Fibroblast of pulmonary artery (primary cell): ENCODE measurements around the gene ELAC2.
A peak's percentile ranks its signal among the peaks of the same experiment; 100 is the strongest.

Source experiments
- DNase-seq: peaks from one replicate; pipeline ENCODE4 v3.0.0-alpha.2; 2010; ENCODE audit warnings: low read depth
- H3K4me3 ChIP-seq: replicated peaks from 2 replicates; pipeline ENCODE4 v1.5.1; 2011; ENCODE audit warnings: low read depth, mild to moderate bottlenecking, control low read depth, low read length, moderate library complexity
- CTCF ChIP-seq: IDR thresholded peaks from 2 replicates; pipeline ENCODE4 v1.5.1; 2011; ENCODE audit warnings: mild to moderate bottlenecking, control low read depth, low read length, inconsistent platforms; ENCODE audit errors: missing control alignments

The ELAC2 gene

GRCh38 chr17:12977008-12977751 lies 40.6 kb downstream of the ELAC2 start:
- H3K4me3 ChIP-seq, result no peak overlapping the region
- TF ChIP-seq CTCF, result no peak
- DNase-seq, result no peak

GRCh38 chr17:12974005-12974531 lies 43.8 kb downstream of the ELAC2 start:
- DNase-seq, result no peak
- TF ChIP-seq CTCF, result no peak
- peak overlapping the region; percentile 17 for H3K4me3 ChIP-seq

GRCh38 chr17:12973496-12974004 lies 44.3 kb downstream of the ELAC2 start:
- no peak for TF ChIP-seq CTCF
- H3K4me3 ChIP-seq, result peak overlapping the region; percentile 14
- DNase-seq, result no peak

GRCh38 chr17:12967962-12968361 lies 49.9 kb downstream of the ELAC2 start:
- no peak overlapping the region for H3K4me3 ChIP-seq
- TF ChIP-seq CTCF, result no peak
- no peak for DNase-seq

- no peak for DNase-seq
- no peak for TF ChIP-seq CTCF
These were observed 51.4 kb downstream of the ELAC2 start for GRCh38 chr17:12966413-12966812.

GRCh38 chr17:12965988-12966387 lies 51.8 kb downstream of the ELAC2 start:
- H3K4me3 ChIP-seq, result no peak overlapping the region
- TF ChIP-seq CTCF, result no peak
- DNase-seq, result no peak

More at GRCh38 chr17:12966413-12966812, 51.4 kb downstream of the ELAC2 start:
- no peak overlapping the region for H3K4me3 ChIP-seq
